Measurements from ENCODE around the gene LRP1B.
A peak's percentile ranks its signal among the peaks of the same experiment; 100 is the strongest.

LRP1B gene

DNA sequence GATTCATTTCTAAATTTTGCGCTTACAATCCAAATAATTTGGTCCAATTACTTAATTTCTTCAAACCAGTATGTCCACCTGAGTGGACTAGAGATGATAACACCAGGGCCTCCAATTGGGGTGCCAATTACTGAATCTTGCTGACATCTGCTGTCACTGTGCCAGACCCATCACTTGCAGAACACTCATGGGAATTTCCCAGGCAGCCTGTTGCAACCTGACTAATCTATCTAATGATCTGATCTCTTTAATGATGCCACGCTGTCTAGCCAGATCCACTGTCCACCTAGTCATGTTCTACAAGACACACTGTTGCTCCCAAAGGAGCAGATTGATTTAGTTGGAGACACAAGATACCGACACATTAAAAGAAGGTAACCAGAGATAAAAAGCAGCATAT is 11.8 kb upstream of the LRP1B start:
- Histone ChIP-seq H3K27me3 (ENCODE audit: control insufficient read depth in 1 of 2, insufficient read depth in 2 of 2, low read length in 2 of 2) (no peaks in the 10 kb centered on the region), H3K9ac (ENCODE audit: low read length in 2 of 2) (no peak overlapping the region), H3K4me3 (ENCODE audit: low read length in 2 of 2) (no peak overlapping the region), H3K9me3 (ENCODE audit: control insufficient read depth in 2 of 2, low read length in 2 of 2) (no peaks in the 10 kb centered on the region), H3K27ac (ENCODE audit: low read length) (no peak overlapping the region), H3K4me1 (ENCODE audit: control insufficient read depth, insufficient read depth, low read length) (no peaks in the 10 kb centered on the region), H3K36me3 (ENCODE audit: control insufficient read depth in 2 of 2, insufficient read depth in 2 of 2, low read length in 2 of 2) (no peaks in the 10 kb centered on the region)

DNA sequence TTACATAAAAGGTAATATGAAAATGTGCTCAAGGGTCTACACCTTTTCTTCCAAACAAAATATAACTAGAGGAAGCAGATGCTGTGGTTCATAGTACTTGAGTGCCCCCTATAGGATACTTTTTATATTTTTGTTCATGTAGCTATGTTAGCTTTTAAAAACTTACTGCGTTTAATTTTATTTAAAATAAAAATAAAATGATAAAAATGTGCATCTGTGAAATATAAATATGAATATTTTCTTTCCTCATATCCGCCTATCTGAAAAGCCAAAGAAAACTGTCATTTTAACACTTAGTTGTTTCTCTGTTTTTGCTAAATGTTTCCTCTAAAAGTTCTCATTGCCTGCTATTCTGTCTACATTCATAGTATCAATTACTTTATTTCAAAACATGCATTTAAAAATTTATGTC is 9.6 kb upstream of the LRP1B start:
- Histone ChIP-seq H3K36me3 (ENCODE audit: control insufficient read depth in 2 of 2, insufficient read depth in 2 of 2, low read length in 2 of 2) (no peaks in the 10 kb centered on the region), H3K4me1 (ENCODE audit: control insufficient read depth, insufficient read depth, low read length) (no peaks in the 10 kb centered on the region)

DNA sequence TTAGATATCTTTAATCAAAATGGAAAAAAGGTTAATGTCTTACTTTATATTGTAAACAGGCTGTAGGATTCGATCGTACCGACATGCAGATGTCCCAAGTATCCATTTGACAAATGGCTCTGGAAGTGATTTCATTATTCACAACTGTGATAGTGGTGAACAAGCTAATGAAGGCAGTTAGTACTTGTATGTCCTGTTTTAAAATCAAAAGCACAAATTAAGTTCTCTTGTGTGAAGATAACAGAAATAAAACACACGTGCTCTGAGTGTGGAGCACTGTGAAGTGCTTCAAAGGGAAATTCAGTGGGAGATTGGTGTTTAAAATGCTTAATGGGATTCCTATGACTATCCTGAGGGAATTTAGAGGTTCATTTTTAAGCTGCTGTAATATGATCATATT is 8.6 kb upstream of the LRP1B start:
- Histone ChIP-seq H3K9ac (ENCODE audit: low read length in 2 of 2) (no peak overlapping the region), H3K9me3 (ENCODE audit: control insufficient read depth in 2 of 2, low read length in 2 of 2) (no peaks in the 10 kb centered on the region), H3K27ac (ENCODE audit: low read length) (no peak overlapping the region), H3K4me3 (ENCODE audit: low read length in 2 of 2) (no peak overlapping the region), H3K36me3 (ENCODE audit: control insufficient read depth in 2 of 2, insufficient read depth in 2 of 2, low read length in 2 of 2) (no peaks in the 10 kb centered on the region), H3K4me1 (ENCODE audit: control insufficient read depth, insufficient read depth, low read length) (no peaks in the 10 kb centered on the region), H3K27me3 (ENCODE audit: control insufficient read depth in 1 of 2, insufficient read depth in 2 of 2, low read length in 2 of 2) (no peaks in the 10 kb centered on the region)

More for the DNA sequence above, 9.6 kb upstream of the LRP1B start:
- no peak overlapping the region for H3K9ac ChIP-seq (ENCODE audit: low read length in 2 of 2)
- no peaks in the 10 kb centered on the region for H3K27me3 ChIP-seq (ENCODE audit: control insufficient read depth in 1 of 2, insufficient read depth in 2 of 2, low read length in 2 of 2)
- no peak overlapping the region for H3K4me3 ChIP-seq (ENCODE audit: low read length in 2 of 2)
- no peaks in the 10 kb centered on the region for H3K9me3 ChIP-seq (ENCODE audit: control insufficient read depth in 2 of 2, low read length in 2 of 2)
- no peak overlapping the region for H3K27ac ChIP-seq (ENCODE audit: low read length)

DNA sequence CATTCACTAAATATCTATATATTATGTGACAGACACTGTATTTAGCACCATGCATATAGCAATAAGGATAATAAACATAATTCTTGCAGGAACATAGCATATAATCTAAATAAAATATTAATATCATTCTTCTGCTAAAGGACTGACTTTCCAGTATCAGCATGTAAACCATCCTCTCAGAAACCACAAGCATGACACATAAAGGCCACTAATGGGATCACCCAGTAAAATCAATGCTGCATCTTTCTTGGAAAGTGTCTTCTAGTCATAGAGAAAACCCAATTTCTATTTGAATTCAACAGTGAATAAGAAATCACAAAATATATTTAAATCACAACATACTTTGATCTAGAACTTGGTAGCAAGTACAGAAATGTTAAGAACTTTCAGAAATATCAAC is 5.8 kb upstream of the LRP1B start:
- Histone ChIP-seq H3K9ac (ENCODE audit: low read length in 2 of 2) (no peak overlapping the region), H3K36me3 (ENCODE audit: control insufficient read depth in 2 of 2, insufficient read depth in 2 of 2, low read length in 2 of 2) (no peaks in the 10 kb centered on the region), H3K9me3 (ENCODE audit: control insufficient read depth in 2 of 2, low read length in 2 of 2) (no peaks in the 10 kb centered on the region), H3K4me3 (ENCODE audit: low read length in 2 of 2) (no peak overlapping the region), H3K4me1 (ENCODE audit: control insufficient read depth, insufficient read depth, low read length) (no peaks in the 10 kb centered on the region), H3K27ac (ENCODE audit: low read length) (no peak overlapping the region), H3K27me3 (ENCODE audit: control insufficient read depth in 1 of 2, insufficient read depth in 2 of 2, low read length in 2 of 2) (no peaks in the 10 kb centered on the region)

DNA sequence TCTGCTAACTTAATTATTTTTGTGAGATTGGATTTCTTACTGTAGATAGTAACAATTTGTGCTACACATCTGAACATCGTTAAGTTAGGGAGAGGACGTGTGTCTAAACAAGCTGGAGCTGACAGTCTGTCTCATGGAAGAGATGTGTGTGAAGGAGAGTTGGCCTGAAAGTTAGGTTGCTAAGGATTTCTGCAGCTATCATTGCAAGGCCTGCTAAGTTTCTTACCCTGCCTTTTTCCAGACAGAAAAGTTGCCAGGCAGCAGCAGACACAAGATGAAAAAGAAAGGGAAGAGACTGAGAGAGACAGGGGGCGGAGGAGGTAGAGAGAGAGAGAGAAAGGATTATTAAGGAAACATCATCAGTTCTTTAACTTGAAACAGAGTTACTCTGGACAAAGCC is 4.1 kb upstream of the LRP1B start:
- Histone ChIP-seq H3K4me3 (ENCODE audit: low read length in 2 of 2) (no peak overlapping the region), H3K36me3 (ENCODE audit: control insufficient read depth in 2 of 2, insufficient read depth in 2 of 2, low read length in 2 of 2) (no peaks in the 10 kb centered on the region), H3K9ac (ENCODE audit: low read length in 2 of 2) (no peak overlapping the region), H3K4me1 (ENCODE audit: control insufficient read depth, insufficient read depth, low read length) (peaks cover 3% of the 10 kb centered on the region), H3K9me3 (ENCODE audit: control insufficient read depth in 2 of 2, low read length in 2 of 2) (no peaks in the 10 kb centered on the region), H3K27ac (ENCODE audit: low read length) (no peak overlapping the region), H3K27me3 (ENCODE audit: control insufficient read depth in 1 of 2, insufficient read depth in 2 of 2, low read length in 2 of 2) (peaks cover 1 to 3% of the 10 kb centered on the region in 2 donors)

DNA sequence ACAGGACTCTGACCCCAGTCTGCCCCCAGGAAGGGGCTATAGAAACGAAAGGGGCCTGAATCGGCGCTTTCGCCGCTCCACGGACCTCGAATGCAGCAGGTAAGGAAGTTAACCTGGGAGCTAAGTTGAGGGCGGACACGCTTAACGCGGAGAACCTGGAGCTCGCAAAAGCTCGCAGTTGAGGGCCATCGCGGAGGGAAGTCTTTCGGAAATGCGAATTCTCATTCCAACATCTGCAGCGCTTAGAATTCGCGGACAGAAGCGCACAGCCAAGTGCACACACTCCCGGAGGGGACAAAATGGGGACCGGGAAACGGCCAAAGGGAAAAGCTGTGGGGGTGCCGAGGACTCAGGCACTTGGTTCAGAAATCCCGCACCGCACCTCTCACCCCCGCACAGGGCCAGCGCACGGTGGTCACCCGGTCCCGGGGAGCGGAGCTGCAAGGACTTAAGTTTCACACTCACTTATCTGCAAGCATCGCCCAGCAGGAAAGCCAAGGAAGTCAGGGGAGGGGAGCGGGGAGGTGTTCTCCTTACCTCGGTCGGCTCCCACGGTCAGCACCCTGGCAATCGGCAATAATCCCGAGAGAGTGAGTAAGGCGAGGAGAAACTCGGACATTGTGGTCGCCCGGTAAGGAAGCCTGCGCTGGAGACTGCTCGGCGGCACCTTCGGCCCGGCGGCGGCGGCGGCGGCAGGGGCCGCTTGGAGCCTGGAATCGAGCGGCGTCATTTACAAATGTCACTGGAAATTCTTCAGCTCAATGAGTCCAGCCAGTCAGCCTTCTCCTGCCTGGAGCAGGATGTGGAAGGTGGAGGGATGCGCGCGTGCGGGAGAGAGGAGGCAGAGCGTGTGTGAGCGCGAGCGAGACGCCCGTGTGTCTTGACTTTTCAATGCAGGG is 456 bp downstream of the LRP1B start:
- Histone ChIP-seq H3K4me3 (ENCODE audit: low read length in 2 of 2) (peak overlapping the region; percentile 66 to 76), H3K27me3 (ENCODE audit: control insufficient read depth in 1 of 2, insufficient read depth in 2 of 2, low read length in 2 of 2) (peaks cover 4 to 6% of the 10 kb centered on the region in 2 donors), H3K36me3 (ENCODE audit: control insufficient read depth in 2 of 2, insufficient read depth in 2 of 2, low read length in 2 of 2) (no peaks in the 10 kb centered on the region), H3K9ac (ENCODE audit: low read length in 2 of 2) (peak overlapping the region; percentile 22 to 23), H3K4me1 (ENCODE audit: control insufficient read depth, insufficient read depth, low read length) (peaks cover 4% of the 10 kb centered on the region), H3K9me3 (ENCODE audit: control insufficient read depth in 2 of 2, low read length in 2 of 2) (no peaks in the 10 kb centered on the region), H3K27ac (ENCODE audit: low read length) (no peak overlapping the region)

DNA sequence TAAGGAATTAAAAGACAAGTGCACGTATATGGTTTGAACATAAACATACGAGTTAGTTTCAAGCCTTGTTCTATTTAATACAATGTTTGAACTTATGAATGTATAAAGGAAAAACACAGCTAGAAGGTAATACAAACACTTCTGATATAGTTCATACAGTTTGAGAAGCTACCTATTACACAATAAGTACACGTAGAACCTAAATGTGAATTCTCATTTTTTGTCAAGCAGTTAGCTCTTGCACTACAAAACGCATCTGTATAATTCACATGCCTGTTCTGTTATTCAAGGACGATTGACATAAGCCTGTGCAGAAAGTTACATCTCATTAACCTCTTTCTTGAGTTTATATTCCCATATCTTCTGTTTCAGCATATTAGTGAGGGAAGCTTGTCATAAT is 2.7 kb downstream of the LRP1B start:
- Histone ChIP-seq H3K9me3 (ENCODE audit: control insufficient read depth in 2 of 2, low read length in 2 of 2) (no peaks in the 10 kb centered on the region), H3K27me3 (ENCODE audit: control insufficient read depth in 1 of 2, insufficient read depth in 2 of 2, low read length in 2 of 2) (peaks cover 4 to 6% of the 10 kb centered on the region in 2 donors), H3K4me1 (ENCODE audit: control insufficient read depth, insufficient read depth, low read length) (peaks cover 4% of the 10 kb centered on the region), H3K4me3 (ENCODE audit: low read length in 2 of 2) (no peak overlapping the region), H3K27ac (ENCODE audit: low read length) (no peak overlapping the region), H3K36me3 (ENCODE audit: control insufficient read depth in 2 of 2, insufficient read depth in 2 of 2, low read length in 2 of 2) (no peaks in the 10 kb centered on the region), H3K9ac (ENCODE audit: low read length in 2 of 2) (no peak overlapping the region)

DNA sequence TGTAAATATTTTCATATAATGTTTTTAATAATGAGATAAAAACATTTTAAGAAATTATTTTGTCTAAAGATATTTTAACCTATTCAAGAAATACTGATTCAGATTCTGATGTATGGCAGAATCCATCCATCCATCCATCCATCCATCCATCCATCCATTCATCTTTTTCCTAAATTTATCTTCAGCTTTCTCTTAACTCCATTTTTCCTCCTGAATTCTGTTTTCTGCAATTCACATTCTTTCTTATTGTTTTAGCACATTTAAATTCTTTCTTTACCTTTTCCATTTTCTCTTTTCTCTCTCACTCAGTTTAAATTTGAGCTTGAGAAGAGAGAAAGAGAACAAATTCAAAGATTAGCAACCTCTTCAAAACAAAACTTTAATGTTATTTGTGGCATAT is 3.6 kb downstream of the LRP1B start:
- H3K27me3 ChIP-seq (ENCODE audit: control insufficient read depth in 1 of 2, insufficient read depth in 2 of 2, low read length in 2 of 2): peaks cover 4 to 6% of the 10 kb centered on the region in 2 donors
- no peak overlapping the region for H3K27ac ChIP-seq (ENCODE audit: low read length)
- H3K36me3 ChIP-seq (ENCODE audit: control insufficient read depth in 2 of 2, insufficient read depth in 2 of 2, low read length in 2 of 2): no peaks in the 10 kb centered on the region
- H3K9ac ChIP-seq (ENCODE audit: low read length in 2 of 2): no peak overlapping the region
- H3K4me3 ChIP-seq (ENCODE audit: low read length in 2 of 2): no peak overlapping the region
- H3K4me1 ChIP-seq (ENCODE audit: control insufficient read depth, insufficient read depth, low read length): peaks cover 4% of the 10 kb centered on the region
- no peaks in the 10 kb centered on the region for H3K9me3 ChIP-seq (ENCODE audit: control insufficient read depth in 2 of 2, low read length in 2 of 2)

DNA sequence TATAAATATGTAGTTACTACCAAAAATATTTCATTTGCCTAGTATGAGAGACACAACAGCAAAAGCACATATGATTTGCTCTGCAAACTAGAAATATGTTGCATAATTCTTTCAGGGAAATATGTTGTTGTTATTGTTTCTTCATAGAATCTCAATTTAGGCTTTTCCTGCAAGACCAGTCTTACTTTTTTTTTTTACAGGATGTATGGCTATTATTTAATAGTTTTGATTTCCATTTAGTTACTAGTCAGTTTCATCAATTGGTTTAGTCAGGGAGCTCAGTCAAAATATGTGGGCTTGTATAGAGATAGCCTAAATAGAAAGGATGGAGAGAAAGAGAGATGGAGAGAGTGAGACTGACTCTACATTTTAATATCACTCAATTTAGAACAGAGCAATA is 6.1 kb downstream of the LRP1B start:
- Histone ChIP-seq H3K9ac (ENCODE audit: low read length in 2 of 2) (no peak overlapping the region), H3K36me3 (ENCODE audit: control insufficient read depth in 2 of 2, insufficient read depth in 2 of 2, low read length in 2 of 2) (no peaks in the 10 kb centered on the region), H3K4me1 (ENCODE audit: control insufficient read depth, insufficient read depth, low read length) (no peaks in the 10 kb centered on the region), H3K9me3 (ENCODE audit: control insufficient read depth in 2 of 2, low read length in 2 of 2) (no peaks in the 10 kb centered on the region), H3K27me3 (ENCODE audit: control insufficient read depth in 1 of 2, insufficient read depth in 2 of 2, low read length in 2 of 2) (peaks cover under 1% of the 10 kb centered on the region in 2 donors), H3K27ac (ENCODE audit: low read length) (no peak overlapping the region), H3K4me3 (ENCODE audit: low read length in 2 of 2) (no peak overlapping the region)

DNA sequence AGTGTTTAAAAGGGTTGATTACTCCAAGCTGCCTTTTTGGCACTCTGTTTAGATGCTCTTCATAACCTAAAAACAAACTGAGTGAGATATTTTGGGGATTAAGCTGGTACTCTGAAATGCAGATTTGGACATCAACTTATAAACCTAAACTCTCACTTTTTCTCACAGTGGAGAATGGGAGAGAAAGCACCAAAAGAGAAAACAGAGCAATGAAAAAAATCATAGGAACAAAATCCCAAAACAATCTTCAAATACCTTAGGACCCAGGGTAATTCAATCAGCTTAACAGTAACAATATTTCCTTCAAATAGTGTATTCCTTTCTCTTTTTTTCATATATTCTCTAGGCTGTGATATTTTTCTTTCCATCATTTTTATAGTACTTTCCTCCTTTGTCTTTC is 11.5 kb downstream of the LRP1B start:
- Histone ChIP-seq H3K36me3 (ENCODE audit: control insufficient read depth in 2 of 2, insufficient read depth in 2 of 2, low read length in 2 of 2) (no peaks in the 10 kb centered on the region), H3K9ac (ENCODE audit: low read length in 2 of 2) (no peak overlapping the region), H3K4me3 (ENCODE audit: low read length in 2 of 2) (no peak overlapping the region), H3K27me3 (ENCODE audit: control insufficient read depth in 1 of 2, insufficient read depth in 2 of 2, low read length in 2 of 2) (no peaks in the 10 kb centered on the region), H3K27ac (ENCODE audit: low read length) (no peak overlapping the region), H3K9me3 (ENCODE audit: control insufficient read depth in 2 of 2, low read length in 2 of 2) (no peaks in the 10 kb centered on the region), H3K4me1 (ENCODE audit: control insufficient read depth, insufficient read depth, low read length) (no peaks in the 10 kb centered on the region)

DNA sequence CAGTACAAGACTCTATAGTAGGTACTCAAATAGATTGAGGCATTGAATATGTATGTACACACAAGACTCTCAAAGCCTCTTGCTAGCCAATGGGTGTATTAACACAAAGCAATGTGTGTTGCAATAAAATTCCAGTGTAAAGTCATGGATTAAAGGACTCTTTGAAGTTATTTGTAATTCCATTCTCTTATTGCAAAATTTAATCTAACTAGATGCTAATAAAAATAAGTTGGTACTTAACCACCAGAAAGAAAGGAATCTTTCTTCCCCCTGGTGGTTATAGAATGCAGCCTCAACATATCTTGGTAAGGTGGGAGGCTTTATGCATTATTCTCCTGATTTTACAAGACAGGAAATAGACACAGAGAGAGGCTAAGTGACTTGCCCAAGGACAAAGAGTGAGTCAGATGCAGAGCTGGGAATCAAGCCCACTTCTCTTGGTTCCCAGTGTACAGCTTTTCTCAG is 18.0 kb downstream of the LRP1B start:
- Histone ChIP-seq H3K9ac (ENCODE audit: low read length in 2 of 2) (no peak overlapping the region), H3K27me3 (ENCODE audit: control insufficient read depth in 1 of 2, insufficient read depth in 2 of 2, low read length in 2 of 2) (no peaks in the 10 kb centered on the region), H3K9me3 (ENCODE audit: control insufficient read depth in 2 of 2, low read length in 2 of 2) (no peaks in the 10 kb centered on the region), H3K27ac (ENCODE audit: low read length) (no peak overlapping the region), H3K4me1 (ENCODE audit: control insufficient read depth, insufficient read depth, low read length) (no peaks in the 10 kb centered on the region), H3K4me3 (ENCODE audit: low read length in 2 of 2) (no peak overlapping the region), H3K36me3 (ENCODE audit: control insufficient read depth in 2 of 2, insufficient read depth in 2 of 2, low read length in 2 of 2) (no peaks in the 10 kb centered on the region)

All from stomach smooth muscle (tissue), 2 donors.